ENCODE data around the gene CDKN1C.

CDKN1C gene

DNA sequence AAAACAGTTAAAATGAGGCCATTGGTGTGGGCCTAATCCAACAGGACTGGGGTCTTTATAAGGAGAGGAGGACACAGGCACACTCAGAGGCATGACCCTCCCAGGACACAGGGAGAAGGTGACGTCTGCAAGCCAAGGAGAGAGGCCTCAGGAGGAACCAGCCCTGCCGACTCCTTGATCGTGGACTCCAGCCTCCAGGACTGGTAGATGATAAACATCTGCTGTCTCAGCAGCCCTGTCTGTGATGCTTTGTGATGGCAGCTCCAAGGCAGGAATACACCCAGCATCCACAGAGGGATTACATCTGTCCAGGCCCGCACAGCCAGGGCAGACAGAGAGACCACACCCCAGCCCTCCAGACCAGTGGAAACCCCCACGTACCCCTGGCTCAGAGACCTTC is 18.4 kb downstream of the CDKN1C start:
- DNase-seq, result no peak

DNA sequence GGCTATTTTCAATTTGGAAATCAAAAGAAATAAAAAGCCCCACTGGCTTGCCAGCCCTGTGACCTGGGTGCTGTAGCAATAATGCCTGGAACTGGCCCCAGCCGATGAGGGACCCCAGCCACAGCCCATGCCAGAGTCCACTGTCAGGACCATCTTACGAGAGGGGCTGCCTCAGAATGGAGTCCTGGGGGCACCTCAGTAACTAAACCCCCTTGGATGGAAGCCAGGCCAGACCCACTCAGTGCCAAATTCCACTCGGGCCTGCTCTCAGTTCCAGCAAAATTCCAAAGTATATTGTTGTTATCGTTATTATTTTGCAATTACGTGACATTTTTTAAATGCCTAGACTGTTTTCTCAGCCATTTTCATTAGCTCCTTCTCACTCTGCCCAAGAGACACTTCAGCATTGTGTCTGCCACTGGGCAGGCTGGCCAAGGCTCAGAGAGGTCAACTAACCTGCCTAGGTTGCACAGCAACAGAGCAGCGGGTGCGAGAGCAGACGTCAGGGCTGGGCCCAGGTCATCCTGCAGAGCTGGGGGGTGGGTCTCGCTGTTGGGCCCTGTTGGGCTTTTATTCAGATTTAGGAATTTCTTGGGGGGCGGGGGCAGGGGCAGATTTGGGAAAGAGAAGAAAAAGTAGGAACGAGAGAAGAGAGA is 19.5 kb downstream of the CDKN1C start:
- DNase-seq, result no peak

DNA sequence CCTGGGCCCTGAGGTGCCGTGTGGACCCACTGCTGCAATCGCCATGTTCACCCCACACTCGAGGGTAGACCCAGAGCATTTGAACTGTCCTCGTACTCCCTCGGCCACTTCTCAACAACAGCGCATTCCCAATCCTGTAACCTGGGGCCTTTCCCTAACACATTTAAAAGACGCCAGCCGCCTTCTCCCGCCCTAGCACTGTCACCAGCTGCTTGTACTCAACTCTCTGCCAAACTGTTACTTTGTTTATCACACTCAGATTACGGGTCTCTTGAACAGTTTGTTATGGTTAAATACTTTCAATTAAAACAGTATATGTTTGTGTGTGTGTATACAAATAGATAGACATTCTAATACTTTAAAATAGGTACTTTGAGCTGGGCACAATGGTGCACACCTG is 20.7 kb downstream of the CDKN1C start:
- no peak for DNase-seq

DNA sequence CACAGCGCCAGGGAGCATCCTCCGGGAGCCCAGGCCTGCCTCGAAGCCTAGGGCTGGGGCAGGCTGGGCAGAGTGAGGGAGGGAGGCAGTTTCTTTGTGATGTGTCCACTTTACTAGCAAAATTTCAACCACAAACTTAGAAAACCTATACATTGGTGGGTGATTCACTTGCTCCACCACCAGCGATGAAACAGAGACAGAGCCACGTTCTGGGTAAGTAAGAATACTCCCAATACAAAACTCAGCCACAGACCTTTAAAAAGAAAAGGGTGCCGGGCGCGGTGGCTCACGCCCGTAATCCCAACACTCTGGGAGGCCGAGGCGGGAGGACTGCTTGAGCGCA is 22.3 kb downstream of the CDKN1C start:
- DNase-seq, result no peak

DNA sequence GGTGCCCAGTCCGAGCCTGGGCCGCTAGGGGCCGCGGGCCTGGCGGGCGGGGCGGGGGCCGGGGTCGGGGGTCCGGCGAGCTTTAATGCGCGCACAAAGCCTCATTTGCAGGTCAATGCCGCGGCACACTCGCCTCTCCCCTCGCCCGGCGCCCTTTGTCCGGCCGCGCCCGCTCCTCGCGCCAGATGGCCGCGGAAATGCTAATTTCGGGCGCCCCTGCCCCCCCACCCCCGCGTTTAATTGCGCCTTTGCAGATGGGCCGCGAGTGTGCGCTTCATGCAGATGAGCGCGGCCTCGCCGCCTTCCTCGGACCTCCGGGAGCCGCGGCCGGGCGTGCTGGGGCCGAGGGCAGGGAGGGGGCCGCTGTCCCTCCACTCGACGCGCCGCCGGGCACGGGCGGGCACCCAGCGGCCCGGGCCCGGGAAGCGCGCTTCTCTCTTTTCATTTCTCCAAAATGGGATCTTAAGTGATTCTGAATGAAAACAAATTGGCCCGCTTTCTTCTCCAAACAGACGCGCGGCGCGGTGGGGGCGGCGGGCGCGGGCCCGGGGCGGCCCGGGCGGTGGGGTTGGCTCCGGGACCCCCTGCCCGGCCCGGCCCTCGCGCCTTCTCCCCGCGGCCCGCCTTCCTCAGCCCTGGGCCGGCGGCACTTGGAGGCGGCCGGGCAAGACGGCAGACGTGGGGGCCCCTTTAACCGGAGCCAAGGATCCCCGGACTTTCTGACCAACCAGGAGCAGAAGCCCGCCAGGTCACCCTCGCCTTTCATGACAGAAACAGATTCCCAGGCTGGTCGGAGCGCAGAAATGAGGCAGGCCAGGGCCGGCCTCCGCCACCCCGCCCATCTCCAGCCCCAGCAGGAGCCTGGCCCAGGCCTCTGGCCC is 22.9 kb downstream of the CDKN1C start:
- no peak for DNase-seq

DNA sequence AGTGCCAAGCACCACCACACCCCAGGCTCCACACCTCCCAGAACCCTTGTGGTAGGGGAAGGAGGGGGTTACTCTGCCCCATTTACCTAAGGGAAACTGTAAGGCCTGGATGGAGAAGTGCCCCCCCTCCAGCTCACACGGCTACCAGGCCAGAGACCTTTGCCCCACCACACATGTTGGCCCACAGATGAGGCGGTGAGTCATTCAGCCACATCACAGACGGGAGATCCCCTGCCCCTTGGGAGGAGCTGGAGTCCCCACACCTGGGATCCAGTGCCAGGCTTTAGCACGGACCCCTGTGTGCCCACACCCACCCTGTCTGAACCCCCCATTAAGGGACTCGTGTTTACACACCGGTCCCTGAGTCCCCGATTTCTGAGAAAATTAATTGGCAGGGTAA is 24.9 kb downstream of the CDKN1C start:
- DNase-seq, result peak; percentile 23

DNA sequence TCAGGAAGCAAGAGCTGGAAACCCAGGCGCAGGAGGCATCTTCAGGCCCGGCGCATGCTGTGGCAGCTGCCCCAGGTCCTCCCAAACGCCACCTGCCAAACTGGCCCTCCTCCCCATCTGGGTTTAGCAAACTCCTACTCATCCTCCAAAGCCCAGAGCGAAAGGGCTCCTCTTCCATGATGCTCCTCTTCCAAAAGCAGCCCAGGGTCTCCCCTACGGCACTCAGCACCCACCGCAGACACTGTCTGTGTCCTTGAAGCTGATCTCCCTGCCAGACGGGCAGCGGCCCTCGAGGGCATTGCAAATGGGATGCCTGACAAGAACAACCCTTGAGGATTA is 25.9 kb downstream of the CDKN1C start:
- DNase-seq, result no peak

DNA sequence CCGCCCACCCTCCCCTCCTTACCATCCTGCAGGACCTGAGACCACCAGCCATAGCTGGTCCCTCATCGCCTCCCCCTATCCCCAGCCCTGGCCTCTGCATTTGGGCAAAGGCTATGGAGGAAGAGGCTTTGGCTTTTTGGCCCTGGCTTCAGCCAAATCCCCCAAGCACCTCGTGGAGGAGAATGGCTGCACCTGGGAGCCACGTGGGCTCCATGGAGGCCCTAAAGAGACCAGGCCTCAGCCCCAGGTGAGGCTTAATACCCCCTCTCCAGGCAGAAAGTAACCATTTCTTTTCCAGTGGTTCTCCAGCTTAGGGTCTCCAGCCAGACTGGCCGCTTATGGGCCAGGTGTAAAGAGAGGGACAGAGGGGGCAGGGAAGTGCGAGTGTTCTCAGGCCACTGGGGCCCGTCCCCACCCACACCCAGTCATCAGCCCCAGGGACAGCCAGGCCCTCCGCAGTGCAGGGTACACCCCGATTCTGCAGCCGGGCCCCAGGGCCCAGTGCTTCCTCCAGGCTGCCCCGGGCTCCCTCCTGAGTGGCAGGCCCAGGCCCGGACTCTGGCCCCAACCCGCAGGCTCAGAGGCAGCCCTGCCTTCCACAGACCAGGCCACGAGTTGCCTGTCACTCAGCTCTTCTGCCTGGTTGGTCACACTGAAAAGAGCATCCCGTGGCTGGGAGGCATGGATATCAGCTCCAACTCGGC is 26.4 kb downstream of the CDKN1C start:
- DNase-seq, result no peak

DNA sequence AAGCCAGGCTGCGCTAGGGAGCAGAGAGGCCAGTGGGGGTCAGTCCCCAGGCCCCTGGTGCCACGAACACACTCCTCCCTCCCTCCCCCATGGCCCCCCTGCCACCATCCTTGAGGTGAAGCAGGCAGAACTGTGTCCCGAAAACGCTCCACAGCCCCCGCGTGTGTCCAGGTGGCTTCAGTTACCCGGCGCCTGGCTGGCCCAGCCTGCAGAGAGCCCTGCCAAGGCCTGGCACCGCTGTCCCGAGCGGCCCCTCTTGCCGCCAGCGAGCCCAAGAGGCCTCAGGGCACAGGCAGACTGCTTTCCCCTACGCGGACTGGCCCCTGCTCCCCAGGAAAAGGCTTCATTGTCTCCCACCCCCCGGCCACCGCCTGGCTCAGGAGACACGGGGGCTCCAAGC is 27.7 kb downstream of the CDKN1C start:
- DNase-seq, result no peak

DNA sequence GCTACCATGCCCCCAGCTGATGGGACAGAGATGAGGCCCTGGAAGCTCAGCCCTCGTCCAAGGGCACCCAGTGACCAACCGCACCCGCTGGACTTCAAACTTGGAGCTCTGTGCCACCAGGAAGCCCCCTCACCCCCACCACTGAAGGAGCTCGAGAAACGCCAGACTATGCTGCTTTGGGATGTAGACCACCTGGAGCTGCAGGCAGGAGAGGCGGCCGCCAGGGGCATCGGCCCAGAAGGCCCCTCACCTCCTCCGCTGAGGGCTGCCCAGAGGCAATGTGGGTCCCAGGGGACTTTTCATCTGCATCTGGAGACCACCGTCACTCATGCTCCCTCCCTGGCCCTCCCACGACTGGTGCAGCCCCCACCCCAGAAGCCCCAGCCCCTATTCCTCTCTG is 28.3 kb downstream of the CDKN1C start:
- no peak for DNase-seq

DNA sequence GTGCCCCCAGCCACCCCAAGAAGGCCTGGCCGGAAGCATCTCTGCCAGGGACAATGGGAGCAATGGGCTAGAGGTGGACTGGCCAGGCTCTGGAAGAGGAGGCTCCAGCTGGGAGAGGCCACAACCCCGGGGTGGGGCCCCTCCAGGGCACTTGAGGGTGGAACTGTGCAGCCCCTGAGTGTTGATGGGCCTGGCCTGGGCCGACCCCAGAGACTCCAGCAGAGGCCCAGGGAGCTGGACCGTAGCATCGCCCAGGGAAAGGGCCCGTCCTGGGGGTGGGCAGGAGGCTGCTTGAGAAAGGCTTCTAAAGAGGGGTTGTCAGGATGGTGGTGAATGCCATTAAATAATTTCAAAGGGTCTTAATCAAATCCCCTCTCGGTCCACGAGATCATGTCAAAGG is 30.4 kb downstream of the CDKN1C start:
- DNase-seq, result no peak

DNA sequence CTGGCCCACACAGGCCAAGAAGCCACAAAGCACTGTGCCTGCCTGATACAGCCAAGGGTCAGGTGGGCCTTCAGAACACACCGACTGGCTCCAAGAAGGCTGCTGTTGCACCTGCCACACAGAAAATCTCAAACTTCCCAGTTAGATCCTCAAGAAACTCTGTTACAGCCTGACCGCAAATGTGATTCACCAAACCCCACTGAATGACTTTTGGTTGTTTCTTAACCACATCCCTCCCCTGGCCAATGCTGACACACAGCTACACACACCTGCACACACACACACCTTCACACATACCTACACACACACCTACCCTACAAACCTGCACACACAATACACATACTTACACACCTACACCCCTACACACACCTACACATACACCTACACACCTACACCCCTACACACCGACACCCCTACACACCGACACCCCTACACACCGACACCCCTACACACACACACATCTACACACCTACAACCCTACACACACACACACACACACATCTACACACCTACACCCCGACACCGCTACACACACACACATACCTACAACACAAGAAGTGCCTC is 31.5 kb downstream of the CDKN1C start:
- DNase-seq, result no peak

DNA sequence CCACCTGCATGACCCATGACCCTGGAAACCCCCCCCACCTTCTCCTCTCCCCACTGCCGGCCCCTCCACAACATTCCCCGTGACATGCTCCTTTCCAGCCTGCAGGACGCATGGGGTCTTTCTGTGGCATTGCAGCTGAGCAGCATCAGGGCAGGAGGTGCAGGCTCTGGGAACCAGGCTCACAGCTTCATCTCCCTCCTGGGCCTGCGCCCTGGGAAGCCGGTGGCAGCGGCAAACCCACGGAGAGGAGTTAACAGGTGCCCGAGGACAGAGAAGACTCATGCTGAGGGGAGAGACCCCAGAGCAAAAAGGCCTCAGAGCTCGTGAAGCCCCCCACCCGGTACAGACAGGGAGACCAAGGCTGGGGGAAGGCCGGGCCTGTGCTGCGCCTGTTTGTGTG is 32.2 kb downstream of the CDKN1C start:
- no peak for DNase-seq

DNA sequence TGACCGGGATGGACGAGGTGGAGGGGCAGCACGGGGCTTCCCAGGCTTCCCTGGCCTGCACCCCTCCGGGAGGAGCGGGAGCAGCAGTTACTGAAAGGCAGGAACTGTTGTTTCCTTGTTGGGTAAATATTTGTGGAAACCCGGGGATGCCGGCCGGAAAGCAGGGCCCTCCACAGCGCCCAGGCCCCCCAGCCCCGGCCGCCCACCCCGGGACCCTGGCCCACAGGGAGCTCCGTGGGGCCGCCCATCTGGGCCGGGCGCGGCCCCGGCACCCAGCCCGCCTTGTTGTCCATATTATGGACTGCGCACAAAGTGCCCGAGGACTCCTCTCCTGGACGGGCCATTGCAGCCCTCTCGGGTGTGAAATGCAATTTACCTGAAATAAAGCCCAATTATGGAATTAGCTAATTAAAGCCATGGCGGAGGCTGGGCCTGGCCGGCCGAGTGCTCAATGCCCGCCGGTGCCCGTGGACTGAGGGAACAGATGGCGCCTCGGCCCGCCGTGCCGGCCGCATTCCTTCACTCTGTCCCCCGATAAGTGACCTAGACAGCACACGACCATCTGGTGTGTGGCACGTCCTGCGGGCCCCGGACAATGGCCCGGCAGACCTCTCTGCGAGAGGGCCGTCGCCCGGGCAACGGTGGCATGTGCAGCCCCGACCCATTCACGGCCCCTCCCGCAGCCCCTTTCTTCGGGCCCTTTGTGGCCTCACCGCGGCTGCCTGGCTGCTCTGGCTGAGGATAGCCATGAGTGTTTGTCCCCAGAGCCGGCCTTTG is 35.4 kb downstream of the CDKN1C start:
- no peak for DNase-seq

DNA sequence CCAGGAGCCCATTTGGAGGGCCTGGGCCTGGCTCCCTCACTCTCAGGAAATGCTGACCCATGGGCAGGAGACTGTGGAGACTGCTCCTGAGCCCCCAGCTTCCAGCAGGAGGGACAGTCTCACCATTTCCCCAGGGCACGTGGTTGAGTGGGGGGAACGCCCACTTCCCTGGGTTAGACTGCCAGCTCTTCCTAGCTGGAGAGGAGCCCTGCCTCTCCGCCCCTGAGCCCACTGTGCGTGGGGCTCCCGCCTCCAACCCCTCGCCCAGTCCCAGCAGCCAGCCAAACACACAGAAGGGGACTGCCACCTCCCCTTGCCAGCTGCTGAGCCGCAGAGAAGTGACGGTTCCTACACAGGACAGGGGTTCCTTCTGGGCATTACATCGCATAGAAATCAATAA is 37.1 kb downstream of the CDKN1C start:
- DNase-seq, result no peak

DNA sequence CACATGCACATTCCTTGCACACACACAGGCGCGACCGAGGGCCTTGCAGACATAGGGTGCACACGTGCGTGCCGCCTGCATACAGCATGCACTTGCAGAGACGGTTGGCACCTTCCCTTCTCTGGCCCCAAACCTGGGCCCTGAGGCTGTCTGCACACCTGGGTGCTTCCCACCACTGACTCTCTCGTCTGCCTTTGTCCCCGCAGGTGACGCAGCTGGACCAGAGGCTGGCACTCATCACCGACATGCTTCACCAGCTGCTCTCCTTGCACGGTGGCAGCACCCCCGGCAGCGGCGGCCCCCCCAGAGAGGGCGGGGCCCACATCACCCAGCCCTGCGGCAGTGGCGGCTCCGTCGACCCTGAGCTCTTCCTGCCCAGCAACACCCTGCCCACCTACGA is 38.0 kb downstream of the CDKN1C start:
- DNase-seq, result no peak

DNA sequence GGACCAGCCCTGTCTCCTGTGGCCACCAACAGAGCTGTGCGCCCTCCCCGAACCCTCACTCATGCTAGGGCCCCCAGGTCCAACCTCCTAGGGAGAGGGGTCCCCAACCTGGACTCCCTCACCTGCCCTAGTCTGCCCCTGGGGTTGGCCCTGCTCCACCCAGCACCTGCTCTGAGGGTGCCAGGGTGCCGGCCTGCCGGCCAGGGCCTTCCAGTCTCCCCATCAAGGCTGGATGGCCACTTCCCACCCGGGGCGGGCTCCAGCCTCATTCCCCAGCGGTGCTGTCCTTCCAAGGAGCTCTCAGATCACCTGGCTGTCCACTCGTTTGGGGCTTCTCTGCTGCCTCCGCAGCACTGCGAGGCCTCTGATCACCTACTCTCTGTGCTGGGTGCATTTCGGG is 39.1 kb downstream of the CDKN1C start:
- DNase-seq, result no peak

DNA sequence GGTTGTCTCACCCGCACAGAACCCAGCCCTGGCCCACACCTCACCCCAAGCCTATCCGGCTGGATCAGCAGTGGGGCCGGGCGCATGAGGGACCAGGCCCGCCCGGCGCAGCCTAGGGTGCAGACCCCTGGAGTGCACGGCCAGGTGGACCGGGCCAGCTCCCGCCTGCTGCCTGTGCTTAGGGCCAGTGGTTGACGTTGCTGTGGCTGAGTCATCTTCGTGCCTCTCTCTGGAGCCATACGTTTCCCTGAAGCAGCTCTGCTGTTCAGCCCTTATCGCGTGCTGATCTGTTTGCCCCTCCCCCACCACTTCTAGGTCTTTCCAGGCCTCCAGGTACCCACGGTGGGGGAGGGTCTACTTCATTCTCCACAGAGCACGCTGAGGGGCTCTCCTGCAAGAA is 39.5 kb downstream of the CDKN1C start:
- no peak for DNase-seq

DNA sequence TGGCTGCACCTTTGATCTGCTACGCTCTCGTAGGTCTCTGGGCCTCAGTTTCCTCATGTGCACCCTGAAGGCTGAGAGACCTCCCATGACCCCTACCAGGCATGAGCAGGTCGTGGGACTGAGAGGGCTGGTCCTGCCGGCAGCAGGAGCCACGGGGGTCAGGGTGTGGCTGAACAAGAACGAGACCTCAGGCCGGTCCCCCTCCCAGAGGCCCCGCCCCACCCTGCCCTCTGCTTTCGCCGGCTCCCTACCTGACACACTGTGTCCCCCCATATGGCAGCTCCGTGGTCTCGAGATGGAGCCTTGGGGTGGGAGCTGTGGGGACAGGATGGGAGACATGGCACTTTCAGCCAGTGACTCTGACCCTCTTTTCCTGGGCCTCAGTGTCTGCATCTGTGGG is 40.6 kb downstream of the CDKN1C start:
- DNase-seq, result no peak

DNA sequence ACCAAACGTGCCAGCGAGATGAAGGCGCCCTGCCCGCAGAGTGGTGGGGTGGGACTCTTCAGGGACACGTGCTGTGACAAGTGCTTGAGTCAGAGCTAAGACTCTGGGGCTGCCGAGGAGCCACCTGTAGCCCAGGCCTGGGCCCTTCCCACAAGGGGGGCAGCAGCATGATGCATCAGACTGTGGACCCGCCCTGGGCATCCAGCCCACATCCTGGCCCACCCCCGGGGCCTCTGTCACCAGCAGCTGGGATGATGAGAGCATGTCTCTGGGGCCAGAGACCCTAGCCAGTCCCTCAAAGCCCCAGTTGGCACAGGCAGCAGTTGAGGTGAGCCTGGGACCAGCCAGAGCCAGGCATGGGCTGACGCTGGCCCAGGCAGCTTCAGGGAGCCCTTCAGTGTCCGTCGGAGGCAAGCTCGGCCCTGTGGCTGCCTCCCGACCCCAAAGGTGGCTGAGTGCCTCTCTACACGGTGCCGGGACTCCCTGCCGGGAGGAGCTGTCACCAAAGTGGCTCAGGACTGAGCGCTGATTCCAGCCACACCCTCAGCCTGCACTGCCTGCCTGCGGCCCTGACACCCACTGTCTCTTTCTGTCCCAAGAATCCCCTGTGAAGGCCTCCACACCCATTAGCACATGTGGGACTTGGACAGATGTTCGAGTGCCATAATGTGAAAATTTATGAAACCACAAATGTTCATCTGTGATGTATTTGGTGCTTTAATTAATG is 41.3 kb downstream of the CDKN1C start:
- DNase-seq, result no peak

DNA sequence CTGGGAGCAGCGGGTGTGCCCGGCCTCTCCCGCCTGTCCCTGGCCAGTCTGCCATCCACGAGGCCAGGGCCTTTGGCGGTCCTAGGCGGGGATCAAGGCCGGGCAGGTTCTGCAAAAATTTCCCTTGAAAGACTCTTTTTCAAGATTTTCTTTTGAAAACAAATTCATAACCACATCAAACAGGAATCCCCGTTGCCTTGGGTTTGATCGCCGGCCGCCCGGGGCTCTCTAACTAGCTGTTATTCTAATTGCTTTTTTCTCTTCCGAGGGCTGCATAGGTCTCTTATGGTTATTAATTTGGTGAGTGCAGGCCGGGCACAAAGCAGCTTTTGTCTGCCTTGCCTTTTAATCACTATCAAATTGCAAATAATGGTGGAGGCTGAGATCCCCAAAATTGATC is 42.0 kb downstream of the CDKN1C start:
- no peak for DNase-seq

DNA sequence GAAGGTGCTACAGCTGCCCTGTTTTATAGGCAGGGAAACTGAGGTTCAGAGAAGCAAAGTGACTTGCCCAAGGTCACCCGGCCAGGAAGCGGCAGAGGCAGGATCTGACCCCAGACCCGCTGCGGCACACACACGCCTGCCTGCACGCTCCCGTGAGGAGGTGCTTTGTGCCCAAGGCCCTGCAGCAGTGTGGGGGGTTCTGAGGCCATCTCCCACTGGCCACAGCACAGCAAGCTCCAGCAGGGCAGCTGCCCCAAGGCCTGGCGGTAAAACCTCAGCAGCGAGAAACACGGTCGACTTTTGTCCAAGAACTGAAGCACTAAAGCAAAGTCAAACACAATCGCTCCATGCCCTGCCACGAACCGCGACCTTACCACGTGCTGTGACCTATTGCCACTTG is 42.7 kb downstream of the CDKN1C start:
- no peak for DNase-seq

All from CD4-positive, alpha-beta T cell treated with Interferon gamma for 1 hour (primary cell).